GM12878 (cell line): ENCODE data around the gene WEE2.

ENCODE experiments used
- BCL11A ChIP-seq: IDR thresholded peaks from 2 replicates; pipeline ENCODE4 v1.6.1; 2011; ENCODE audit warnings: low read depth, low read length
- CTCF ChIP-seq, 3 experiments: IDR thresholded peaks in 2 of 3; conservative IDR thresholded peaks in 1 of 3; 2 replicates each; pipeline ENCODE4 v1.5.1; 2011; ENCODE audit warnings: low read depth in 3 of 3, low read length in 3 of 3, mild to moderate bottlenecking in 3 of 3, control low read depth in 2 of 3, moderate library complexity in 2 of 3, inconsistent platforms in 1 of 3, mixed read lengths in 1 of 3; ENCODE audit not compliant: control insufficient read depth in 2 of 3, insufficient read depth in 1 of 3; ENCODE audit errors: extremely low read depth in 1 of 3
- EP300 ChIP-seq, 2 experiments: fragments of 150-350 bp in 1 of 2; IDR thresholded peaks; 2 replicates each; pipeline ENCODE4 v1.6.1; 2011 to 2012; ENCODE audit warnings: low read depth in 2 of 2, low read length in 2 of 2, borderline replicate concordance in 1 of 2, improper control_type of control experiment in 1 of 2, inconsistent platforms in 1 of 2; ENCODE audit not compliant: control insufficient read depth in 1 of 2
- EZH2 ChIP-seq: IDR thresholded peaks from 2 replicates; pipeline ENCODE4 v1.6.1; 2012; ENCODE audit warnings: low read depth, mild to moderate bottlenecking, control low read depth, inconsistent platforms, low read length, borderline replicate concordance; ENCODE audit not compliant: control insufficient read depth
- MEF2A ChIP-seq: IDR thresholded peaks from 2 replicates; pipeline ENCODE4 v1.6.1; 2011; ENCODE audit warnings: low read depth, mild to moderate bottlenecking, low read length, moderate library complexity; ENCODE audit not compliant: insufficient read depth
- TCF12 ChIP-seq: IDR thresholded peaks from 2 replicates; pipeline ENCODE4 v1.6.1; 2011; ENCODE audit warnings: low read depth, mild to moderate bottlenecking, low read length

GRCh38 chr7:141675436-141676215 is 32.5 kb upstream of the WEE2 start:
- no peak for TF ChIP-seq MEF2A
- TF ChIP-seq BCL11A, result no peak
- TF ChIP-seq TCF12, result no peak
- no peak for TF ChIP-seq CTCF (IDR thresholded peaks at IDR 0.05 in 2 of 3, conservative IDR thresholded peaks at IDR 0.05 in 1 of 3; ENCODE audit: control insufficient read depth in 2 of 3, extremely low read depth in 1 of 3, insufficient read depth in 1 of 3, low read depth in 3 of 3, low read length in 3 of 3)
- no peak for TF ChIP-seq EZH2
- no peak for TF ChIP-seq EP300 (IDR thresholded peaks at IDR 0.05; ENCODE audit: borderline replicate concordance in 1 of 2, control insufficient read depth in 1 of 2, low read depth in 2 of 2, low read length in 2 of 2)
